Activated CD4-positive, alpha-beta T cell treated with anti-CD3 and anti-CD28 coated beads, Interleukin-10, Interleukin-2, amounts not matched to agents 100 ng/mL and 50 ng/mL, durations not matched to agents 16 hours and 8 hours (primary cell): ENCODE data around the gene PVRIG.
"Not testable (repeated sequence)": the region's sequence is repeated elsewhere in the genome, so short reads cannot be mapped to it uniquely, and the experiment has no call there.

Source experiments
- DNase-seq: peaks from one replicate; pipeline ENCODE4 v3.0.0-alpha.2; 2020

Gene PVRIG

GRCh38 chr7:100219801-100220585, at the start of gene PVRIG:
PVRIG (plus strand) TSS chr7:100219949; CDS start chr7:100219971, 22 bp downstream.
- DNase-seq: peak; percentile 58

DNA sequence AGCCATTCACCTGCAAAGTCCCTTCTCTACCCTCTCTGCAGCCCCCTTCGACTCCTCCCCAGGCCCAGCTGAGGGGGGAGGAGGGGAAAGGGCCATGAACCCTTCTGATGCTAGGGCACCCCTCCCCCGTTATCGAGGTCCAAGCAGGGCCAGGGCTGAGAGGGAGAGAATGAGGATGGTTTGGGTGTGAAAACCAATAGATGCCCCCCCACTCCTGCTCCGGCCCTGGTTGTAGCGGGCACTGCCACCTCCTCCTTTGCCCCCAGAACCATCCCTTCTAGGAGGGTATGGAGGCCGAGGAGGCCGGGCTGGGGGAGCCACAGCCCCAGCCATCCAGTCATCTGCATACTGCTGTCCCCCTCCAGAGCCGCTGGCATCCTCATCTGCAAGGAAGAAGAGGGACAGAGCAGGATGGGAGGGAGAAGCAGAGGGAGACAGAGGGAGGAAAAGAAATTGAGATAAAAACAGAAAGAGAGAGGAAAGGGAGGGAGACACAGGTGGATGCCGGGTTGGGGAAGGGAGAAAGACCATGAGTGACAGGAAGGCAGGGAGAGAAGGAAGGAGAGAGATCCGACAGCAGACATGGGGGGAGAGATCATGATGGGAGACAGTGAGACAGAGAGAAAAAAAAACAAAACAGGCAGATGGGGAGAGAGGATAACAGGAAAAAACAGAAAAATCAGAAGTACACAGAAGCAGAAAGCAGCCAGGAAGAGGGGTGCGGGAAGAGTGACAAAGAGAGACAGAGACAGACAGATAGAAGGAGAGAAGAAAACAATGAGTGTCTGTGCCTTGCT, 49.5 kb upstream of the PVRIG start:
- no peak for DNase-seq

DNA sequence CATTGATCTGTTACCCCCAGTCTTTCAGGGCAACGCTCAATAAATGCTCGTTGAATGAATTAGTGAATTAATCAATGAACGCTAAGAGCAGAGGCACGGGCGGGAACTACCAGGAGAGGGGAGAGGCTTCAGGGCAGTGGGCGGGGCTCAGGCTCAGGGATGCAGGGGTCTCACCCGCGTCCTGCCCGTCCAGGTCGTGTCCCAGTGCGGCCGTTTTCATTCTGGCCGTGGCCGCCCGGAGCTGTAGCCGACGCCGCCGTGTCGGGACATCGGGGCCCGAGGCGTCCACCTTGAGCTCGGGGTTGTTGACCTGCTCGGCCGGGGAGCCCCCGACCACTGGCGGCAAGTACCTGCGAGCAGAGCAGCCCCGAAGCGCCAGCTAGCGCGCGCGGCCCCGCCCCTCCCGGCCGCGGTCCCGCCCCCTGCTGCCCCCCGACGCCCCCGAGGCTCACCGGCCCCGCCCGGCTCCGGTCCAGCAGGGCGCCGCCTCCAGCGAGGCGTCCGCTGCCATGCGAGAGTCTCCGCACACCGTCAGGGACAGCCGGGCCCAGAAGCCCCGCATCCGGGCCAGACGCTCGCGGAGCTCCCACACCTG, 48.6 kb upstream of the PVRIG start:
- DNase-seq: no peak

DNA sequence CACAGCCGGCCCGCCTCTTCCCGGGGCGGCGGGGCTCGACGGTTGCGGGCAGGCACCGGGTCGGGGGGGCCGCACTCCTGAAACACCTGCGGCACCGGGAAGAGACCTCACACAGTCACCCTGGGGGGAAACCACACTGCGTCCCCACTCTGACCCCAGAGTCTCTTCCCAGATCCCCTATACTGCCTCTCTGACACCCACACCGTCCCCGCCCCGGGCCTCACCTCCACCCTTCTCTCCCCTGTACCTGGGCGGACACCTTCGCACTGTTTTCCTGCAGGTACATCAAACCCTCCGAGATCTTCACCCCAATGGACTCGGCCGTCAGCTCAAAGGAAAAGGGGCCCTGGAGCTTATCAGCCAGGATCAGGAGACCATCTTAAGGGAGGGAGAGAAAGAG, 47.9 kb upstream of the PVRIG start:
- DNase-seq: no peak

GRCh38 chr7:100173806-100174495, 45.8 kb upstream of the PVRIG start:
- DNase-seq: no peak

- DNase-seq: no peak
These were observed 45.2 kb upstream of the PVRIG start for GRCh38 chr7:100174582-100174981.

DNA sequence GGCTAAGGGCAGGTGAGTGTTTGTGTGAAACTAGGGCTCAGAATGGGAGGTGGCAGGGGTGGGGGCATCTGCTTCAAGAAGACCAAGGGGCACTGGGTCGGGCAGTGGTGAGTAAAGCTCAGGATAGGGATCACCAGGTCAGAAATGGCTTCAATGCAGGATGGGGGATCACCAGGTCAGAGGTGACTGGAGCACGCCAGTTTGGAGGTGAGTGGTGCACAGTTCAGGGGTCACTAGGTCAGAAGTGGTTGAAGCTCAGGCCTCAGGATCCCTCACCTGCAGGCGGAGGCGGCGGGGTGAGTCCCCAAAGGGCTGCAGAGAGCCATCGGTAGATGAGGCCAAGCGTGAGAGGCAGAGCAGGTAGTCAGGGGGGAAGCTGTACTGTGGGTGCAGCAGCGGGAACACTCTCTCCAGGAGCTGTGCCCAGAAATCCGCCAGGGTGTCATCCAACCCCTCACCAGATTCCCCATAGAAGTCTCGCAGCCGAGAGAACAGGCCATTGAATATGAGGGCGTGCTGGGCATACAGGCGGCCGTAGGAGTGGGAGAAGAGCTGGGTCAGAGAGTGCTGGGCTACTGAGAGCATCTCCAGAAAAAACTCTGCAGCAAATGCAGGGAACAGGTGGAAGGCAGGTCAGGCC, 44.3 kb upstream of the PVRIG start:
- DNase-seq: no peak

GRCh38 chr7:100176096-100177044, 43.4 kb upstream of the PVRIG start:
- DNase-seq: no peak

DNA sequence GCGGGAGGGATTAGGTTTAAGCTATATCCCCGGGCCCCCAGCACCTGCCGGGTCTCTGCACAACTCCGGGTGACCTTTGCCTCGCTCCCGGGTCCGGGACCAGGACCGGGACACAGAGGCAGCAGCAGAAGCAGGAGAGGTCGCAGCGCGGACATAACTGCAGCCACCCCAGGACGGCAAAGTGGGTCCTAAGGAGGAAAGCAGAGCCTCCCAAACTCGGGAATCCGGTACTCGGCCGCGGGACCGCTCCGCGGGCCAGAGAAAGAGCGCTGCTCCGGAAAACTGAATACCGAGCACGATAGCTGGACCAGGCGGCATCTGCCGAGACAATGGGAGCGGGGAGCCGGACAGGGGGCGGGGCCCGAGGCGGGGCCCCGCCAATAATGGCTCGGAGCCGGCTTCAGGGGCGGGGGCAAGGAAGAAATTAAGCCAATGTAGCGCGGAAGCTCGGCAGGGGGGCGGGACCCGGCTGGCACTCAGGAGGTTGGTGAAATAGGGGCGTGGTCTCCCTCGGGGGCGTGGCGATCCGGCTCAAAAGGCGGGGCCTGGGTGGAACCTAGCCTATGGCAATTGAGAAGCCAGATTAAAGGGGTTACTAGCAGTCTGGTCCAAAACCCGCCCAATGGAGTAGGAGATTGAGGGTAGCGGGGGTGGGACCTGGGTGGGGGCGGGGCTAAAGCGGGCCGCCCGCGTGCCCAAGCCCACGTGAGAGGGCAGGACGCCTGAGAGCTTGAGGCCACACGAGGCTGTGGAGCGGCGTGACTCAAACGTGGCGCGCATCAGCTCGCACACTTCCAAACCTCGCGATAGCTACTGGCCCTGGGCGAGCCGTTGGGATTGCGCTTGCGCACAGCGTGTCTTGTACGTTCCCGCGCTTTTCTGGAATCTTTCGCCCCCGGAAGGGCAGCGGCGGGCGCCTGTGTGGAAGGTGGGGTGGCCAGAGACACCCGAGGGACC, 42.4 kb upstream of the PVRIG start, which contains the start of the genes GPC2 and STAG3:
Gene GPC2, minus strand, starts transcription at position 337 of the 957 bp plus-strand sequence. Its CDS starts 182 bp downstream, at position 155.
Gene STAG3, plus strand, starts transcription at position 874 of the 957 bp plus-strand sequence. CDS start 2,639 bp downstream, outside the sequence.
- DNase-seq: peak; percentile 98

- DNase-seq: not testable (repeated sequence)
These were observed 39.7 kb upstream of the PVRIG start for GRCh38 chr7:100180084-100180483.

DNA sequence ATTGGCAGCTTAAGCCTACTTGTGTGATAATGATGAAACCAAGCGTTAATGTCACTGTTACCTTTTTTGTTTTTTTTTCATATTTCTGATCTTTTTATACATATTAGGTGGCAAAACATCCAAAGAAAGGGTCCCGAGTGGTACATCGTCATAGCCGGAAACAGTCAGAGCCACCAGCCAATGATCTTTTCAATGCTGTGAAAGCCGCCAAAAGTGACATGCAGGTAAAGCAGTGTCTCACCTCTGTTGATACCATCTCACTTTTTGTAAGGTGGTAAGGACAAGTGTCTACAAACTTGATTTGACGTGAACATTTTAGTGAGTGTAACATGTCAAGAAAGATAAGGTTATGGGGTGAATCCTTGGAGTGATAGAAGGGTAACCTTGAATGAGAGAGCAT, 37.1 kb upstream of the PVRIG start:
- DNase-seq: not testable (repeated sequence)

DNA sequence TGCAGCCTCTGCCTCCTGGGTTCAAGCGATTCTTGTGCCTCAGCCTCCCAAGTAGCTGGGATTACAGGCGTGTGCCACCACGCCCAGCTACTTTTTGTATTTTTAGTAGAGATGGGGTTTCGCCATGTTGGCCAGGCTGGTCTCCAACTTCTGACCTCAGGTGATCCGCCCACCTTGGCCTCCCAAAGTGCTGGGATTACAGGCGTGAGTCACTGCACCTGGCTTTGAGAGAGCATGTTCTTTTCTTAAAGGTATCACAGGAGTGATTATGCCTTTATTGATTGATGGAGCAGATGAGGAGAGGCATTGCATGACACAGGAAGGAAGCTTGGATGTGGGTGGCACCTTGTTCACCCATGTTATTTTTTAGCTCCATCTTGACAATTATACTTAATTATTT, 36.7 kb upstream of the PVRIG start:
- DNase-seq: not testable (repeated sequence)

- no peak for DNase-seq
These were observed 34.0 kb upstream of the PVRIG start for GRCh38 chr7:100185726-100186125.

- DNase-seq: no peak
These were observed 30.7 kb upstream of the PVRIG start for GRCh38 chr7:100189061-100189460.

DNA sequence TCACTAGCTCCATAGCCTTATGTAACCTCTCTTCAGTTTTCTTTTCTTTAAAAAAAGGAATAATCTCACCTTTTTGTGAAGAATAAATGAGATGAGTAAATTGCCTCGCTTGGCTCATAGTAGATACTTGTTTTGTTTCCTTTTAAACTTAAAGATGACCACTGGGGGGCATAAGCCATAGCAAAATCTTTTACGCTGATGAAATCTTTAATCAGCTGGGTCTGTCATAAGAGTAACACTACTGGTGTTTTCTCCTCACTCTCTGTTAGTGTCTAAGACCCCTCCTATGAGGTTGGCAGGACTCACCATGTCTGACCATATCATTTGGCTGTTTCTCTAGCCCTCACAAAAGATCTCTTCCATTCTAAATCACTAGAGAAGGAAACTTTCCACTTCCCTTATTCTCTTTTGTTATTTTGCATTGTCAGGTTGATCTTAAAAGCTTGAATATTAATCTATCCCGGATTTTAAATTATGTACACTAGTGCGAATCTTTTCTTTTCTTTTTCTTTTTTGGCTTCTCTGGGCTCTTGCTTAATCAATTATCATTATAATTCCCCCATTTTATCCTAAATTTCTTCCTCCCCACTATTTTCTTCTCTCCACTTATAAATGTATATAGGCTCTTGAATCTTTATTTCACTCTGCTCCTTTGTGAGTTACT, 29.6 kb upstream of the PVRIG start:
- peak; percentile 74 for DNase-seq

- no peak for DNase-seq
These were observed 28.0 kb upstream of the PVRIG start for GRCh38 chr7:100191775-100192174.

- DNase-seq: not testable (repeated sequence)
These were observed 27.4 kb upstream of the PVRIG start for GRCh38 chr7:100192281-100192862.

- no peak for DNase-seq
These were observed 26.8 kb upstream of the PVRIG start for GRCh38 chr7:100192969-100193368.

DNA sequence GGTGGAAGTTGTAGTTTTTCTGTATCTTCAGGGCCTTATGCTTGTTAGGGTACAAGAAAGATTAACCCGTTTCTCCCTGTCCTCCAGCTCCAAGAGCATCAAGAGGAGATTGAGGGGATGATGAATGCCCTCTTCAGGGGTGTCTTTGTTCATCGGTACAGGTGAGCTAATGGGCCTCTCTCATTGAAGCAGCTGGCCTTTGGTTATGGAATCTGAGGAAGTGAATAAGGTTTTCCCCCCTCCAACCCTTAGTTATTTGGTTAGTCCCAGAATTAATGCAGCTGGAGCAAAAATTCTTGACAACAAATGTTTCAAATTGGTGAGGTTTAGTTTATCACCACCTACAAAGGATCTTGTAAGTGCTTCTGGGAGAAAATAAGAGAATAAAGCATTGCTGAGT, 24.5 kb upstream of the PVRIG start:
- no peak for DNase-seq
